Activated effector memory CD4-positive, alpha-beta T cell treated with anti-CD3 and anti-CD28 coated beads, Interleukin-2, amount 50 U/mL, for 16 hours (primary cell): ENCODE data around the gene PHTF1.

Experiments used
- DNase-seq: peaks from one replicate; pipeline ENCODE4 v3.0.0-alpha.2; 2020

PHTF1 gene

DNA sequence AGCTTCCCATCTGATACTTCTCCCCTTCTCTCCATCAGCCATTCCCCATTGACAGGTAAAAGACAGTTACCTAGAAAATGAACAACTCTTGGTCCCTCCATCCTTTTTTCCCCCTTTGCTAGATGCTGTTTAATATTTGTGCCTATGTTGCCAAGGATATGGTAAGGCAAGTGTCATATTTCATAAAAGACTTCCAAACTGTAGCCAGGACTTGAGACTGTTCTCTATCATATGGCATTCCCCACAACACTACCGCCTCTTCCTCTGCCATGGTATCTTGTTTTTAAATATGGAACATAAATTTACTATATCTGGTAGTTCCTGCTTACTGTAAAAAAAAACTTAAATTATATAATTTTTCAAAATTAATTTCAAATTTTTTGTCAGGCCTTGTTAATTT lies 97.2 kb downstream of the PHTF1 start:
- DNase-seq, result no peak

GRCh38 chr1:113660088-113660487 lies 99.2 kb downstream of the PHTF1 start:
- DNase-seq, result no peak

GRCh38 chr1:113659556-113659955 lies 99.7 kb downstream of the PHTF1 start:
- DNase-seq, result no peak

DNA sequence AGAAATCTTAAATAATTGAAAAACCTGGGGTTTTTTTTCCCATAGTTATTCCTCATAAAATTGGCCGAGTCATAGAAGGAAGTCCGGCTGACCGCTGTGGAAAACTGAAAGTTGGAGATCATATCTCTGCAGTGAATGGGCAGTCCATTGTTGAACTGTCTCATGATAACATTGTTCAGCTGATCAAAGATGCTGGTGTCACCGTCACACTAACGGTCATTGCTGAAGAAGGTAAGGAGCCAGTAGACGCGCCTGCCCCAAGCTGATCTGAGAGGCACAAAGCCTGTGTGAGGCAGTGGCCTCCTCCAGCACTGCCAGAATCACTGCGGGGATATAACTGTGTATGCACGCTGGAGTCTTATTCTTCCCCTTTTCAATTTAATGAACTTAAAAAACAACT lies 100.3 kb downstream of the PHTF1 start:
- no peak for DNase-seq

GRCh38 chr1:113657556-113658063 lies 101.7 kb downstream of the PHTF1 start:
- no peak for DNase-seq

DNA sequence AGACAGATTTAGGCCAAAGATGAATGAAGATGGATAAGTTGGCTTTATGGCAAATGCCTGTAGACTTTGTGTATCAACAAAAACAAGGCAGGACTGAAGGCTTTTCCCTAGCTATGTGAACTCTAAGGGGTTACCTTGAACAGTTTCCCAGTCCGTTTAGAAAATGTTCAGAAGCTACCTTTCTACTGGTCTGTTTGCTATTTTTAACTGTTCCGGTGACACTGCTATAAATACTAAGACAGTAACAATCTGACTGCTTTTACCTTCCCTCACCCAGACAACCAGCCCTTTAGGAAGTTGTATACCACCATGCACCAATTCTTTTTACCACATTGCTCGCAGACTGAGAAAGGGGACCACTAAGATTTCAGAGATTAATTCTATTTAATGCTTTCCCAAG lies 102.2 kb downstream of the PHTF1 start:
- no peak for DNase-seq

- no peak for DNase-seq
Measured at GRCh38 chr1:113654883-113655282, 104.4 kb downstream of the PHTF1 start.

GRCh38 chr1:113653741-113654140 lies 105.5 kb downstream of the PHTF1 start:
- DNase-seq, result no peak

DNA sequence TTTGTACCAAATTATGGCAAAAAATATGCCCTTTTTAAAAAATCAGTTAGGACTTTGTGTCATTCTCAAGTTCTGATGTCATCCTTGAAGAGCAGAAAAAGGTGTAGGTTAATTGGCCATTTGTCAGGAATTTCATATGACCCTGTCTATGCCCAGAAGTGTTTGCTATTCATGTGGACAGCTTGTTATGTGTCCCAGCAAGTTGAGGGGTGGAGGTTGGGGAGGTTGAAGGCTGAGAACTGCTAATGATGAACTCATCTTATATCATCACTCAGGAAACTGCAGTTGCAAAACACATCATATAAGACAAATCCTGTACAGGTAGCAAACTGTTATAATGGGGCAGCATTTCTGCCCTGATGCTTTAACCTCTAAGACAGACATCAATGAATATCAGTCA lies 106.5 kb downstream of the PHTF1 start:
- DNase-seq, result no peak

DNA sequence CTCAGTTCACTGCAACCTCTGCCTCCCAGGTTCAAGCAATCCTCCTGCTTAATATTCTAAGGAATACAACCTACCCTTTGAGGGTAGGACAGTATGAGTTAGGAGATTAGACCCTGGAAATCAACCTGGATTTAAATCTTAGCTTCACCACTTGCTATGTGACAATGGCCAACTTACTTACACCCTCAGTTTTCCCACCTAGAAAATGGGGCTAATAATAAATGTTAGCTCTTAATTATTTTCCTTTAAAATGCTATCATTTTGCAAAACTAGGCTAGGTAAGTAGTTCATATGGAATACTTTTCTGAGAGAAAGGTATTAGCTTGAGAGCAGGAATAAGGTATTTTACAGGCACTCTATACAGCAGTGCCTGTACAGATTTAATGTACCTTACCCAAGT lies 110.8 kb downstream of the PHTF1 start:
- DNase-seq, result no peak

DNA sequence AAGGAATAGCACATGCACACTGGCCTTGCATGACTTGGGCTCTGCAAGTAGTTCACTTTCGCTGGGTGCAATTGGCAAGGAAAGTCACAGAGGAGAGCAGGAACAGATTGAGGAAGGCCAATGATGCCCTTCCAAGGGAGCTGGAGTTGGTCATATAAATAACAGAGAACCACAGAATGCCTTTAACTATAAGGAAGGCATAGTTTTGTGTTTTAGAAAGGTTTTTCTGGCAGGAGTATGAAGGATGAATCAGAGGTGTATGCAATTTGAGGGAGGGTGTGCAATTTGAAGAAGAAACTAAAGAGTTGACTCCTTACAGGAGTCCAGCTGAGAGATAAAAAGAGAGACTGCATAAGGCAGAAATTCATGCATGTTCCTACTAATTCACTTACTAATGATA lies 112.1 kb downstream of the PHTF1 start:
- no peak for DNase-seq
